T-helper 2 cell (primary cell): ENCODE results near the gene MRAS.
"Not testable (repeated sequence)": the region's sequence is repeated elsewhere in the genome, so short reads cannot be mapped to it uniquely, and the experiment has no call there.

ENCODE experiments used
- DNase-seq, 5 experiments: peaks; one replicate each; pipeline versions ENCODE4 v3.0.0 to v3.0.0-alpha.2; 2012 to 2022

Gene MRAS

GRCh38 chr3:138426754-138427153 is 78.4 kb downstream of the MRAS start:
- DNase-seq = not testable (repeated sequence)

- DNase-seq = no peak
These were observed 81.3 kb downstream of the MRAS start for GRCh38 chr3:138429665-138430064.

GRCh38 chr3:138432576-138433240 is 84.3 kb downstream of the MRAS start:
- no peak for DNase-seq

DNA sequence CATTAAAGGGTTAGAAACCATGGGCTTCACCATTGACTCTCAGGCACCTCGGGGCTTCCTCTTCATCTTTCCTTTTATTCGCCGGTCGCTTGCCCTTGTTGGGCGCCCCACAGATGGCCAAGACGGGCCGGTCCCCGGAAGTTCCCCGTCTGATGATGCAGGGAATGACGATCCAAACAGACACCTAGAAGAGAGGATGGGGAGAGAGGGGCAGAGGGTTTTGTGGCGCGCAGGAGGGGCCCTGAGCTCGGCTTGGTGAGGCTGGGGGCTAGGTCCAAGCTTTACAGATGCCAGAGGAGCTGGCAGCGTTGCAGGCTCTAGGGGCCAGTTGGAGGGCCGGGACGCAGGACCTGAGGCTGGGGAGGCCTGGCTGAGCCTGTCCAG is 85.5 kb downstream of the MRAS start:
- DNase-seq = no peak

DNA sequence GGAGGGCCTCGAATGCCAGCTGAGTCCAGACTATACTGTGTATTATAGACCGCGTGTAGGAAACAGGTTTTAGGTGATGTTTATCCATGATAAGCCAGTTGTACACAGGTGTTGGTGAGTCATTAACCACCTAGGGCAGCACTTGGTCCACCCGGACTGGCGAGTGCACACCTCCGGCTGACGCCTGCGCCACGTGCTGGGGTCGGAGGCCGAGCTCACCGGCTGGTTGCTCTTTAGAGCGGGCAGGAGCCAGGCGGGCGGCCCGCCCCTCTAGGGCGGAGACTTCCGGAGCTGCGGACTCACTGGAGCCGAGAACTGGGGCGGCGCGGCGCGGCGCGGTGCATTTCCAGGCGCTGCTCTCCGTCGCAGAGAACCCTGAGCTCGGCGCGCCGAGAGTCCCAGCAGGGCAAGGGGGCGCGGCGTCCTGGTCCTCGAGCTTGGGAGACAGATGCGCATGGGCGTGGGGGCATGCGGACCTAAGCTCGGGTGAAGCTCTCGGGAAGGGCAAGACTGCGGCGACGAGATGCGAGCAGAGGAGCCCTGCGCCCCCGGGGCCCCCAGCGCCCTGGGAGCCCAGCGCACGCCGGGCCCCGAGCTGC is 86.0 kb downstream of the MRAS start, which contains the start of gene ESYT3:
Gene ESYT3 (plus strand): TSS at position 341 of the 599 bp plus-strand sequence. CDS start 183 bp downstream, at position 524.
- DNase-seq = peak in 2 of 5 experiments; percentile 12 to 72

DNA sequence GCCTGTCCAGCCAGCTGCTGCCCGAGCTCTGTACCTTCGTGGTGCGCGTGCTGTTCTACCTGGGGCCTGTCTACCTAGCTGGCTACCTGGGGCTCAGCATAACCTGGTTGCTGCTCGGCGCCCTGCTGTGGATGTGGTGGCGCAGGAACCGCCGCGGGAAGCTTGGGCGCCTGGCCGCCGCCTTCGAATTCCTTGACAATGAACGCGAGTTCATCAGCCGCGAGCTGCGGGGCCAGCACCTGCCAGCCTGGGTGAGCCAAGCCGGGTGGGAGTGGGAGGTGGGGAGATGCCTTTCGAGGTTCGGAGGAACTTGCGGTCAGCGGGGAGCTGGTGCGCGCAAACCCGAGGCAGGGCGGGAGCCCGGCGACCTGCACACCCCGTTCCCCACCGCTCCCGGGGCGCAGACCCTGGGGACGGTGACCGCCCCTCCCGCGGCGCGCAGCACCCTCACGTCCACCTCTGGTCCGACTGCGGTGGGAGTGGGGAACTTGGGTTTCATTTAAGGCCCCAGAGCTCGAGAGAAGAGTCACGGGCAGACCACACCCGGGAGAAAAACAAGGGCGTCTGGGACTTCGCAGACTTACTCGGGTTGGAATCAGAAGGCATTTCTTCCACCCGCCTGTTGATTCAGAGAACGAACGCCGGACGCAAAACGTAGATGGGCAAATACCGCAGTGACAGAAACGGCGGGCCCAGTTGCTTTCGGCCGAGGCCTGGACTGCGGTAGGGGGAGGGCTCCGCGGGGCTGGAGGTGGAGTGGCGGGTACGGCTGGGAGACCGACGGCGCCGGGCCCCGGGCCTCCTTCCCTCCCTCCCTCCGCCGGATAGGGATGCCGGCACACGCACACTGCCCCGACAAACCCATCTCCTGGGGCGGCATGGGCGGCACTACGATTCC is 86.7 kb downstream of the MRAS start:
- peak in 1 of 5 experiments; percentile 16 for DNase-seq

- no peak for DNase-seq
These were observed 87.5 kb downstream of the MRAS start for GRCh38 chr3:138435840-138436239.

DNA sequence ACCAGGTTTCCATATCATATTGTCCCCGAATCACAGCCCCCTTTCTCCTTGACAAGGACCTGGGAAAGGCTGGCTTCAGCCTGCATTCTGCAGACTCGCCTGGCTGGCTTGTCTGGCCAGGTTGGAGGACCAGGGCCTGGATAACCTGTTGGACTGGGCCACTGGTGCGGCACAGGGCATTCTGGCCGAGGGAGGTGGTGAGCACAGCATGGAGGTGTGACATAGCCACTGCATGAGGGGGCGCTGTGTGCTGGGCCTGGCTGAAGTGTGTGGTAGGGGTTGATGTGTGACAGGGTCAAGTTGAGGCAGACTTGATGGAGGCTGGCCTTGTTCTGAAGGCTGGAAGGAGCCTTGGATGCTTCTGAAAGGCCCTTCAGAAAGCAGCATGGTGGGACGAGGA is 88.9 kb downstream of the MRAS start:
- DNase-seq = no peak

DNA sequence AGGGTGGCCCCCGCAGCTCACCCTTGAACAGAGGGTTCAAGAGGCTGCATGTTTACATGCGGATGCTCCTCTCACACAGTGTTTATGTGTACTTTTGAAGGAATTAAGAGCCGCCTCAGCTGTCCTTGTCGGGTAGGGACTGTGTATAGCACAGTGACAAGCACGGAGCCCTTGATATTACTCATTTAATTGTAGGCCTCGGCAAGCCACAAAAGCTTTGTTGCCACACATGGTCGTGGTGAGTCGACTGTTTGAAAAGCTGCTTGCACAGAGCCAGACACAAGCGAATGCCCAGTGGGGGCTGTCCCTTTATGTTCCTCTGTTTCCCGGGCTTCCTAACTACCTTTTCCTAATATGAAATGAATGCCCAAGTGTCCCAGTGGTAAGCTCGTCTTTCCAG is 90.5 kb downstream of the MRAS start:
- DNase-seq = no peak

DNA sequence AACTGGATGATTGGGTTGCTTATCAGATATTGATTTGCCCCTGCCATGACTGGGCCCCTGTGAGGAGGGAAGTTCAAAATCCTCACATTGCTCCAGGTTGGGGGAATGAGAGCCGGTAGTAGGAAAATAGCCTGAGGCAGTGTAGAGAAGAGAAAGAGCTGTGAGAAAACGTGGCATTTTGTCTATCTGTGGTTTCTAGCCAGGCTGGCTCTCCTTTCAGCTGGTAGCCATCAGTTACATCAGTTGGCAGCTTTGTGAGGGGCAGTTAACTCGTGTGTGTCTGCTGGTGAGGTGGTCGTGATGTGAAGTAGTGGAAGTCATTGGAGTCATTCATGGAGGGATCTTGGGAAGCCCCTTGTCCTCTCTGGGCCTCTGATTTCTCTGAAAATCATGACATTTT is 91.3 kb downstream of the MRAS start:
- DNase-seq = no peak

DNA sequence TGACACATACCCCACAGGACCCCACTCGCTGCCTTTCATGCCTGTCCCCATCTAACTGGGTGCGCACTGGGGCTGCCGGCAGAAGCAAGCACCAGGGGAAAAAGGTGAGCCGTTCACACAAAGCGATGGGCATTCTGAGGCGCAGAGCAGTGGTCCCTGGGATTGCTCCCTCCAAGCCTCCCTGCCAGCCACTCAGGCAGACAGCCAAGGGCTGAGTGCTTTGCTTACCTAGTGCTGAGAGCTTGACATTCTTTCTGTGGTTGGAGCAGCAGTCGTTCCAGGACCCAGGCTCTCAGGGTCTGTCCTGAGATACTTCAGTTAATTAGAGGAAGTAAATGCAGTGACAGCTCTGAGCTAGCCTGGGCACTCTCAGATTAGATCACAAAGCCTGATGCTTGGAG is 91.7 kb downstream of the MRAS start:
- no peak for DNase-seq

DNA sequence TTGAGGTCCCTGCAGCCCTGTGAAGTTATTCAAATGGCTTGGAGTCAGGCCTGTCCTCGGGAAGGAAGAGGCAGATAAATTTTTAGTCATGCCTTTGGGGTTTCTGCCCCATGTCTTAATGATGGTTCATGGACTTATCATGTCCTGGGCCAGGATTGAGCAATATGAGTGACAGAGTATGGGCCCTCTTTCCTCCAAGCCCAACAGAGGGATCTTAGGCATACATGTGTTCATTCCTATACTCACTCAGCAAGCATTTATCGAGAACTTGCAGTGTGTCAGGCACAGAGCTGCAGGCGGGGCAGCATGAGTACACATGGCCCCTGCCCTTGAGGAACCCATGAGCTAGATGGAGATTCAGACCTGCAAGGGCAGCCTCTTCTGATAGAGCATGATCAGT is 92.2 kb downstream of the MRAS start:
- no peak for DNase-seq

DNA sequence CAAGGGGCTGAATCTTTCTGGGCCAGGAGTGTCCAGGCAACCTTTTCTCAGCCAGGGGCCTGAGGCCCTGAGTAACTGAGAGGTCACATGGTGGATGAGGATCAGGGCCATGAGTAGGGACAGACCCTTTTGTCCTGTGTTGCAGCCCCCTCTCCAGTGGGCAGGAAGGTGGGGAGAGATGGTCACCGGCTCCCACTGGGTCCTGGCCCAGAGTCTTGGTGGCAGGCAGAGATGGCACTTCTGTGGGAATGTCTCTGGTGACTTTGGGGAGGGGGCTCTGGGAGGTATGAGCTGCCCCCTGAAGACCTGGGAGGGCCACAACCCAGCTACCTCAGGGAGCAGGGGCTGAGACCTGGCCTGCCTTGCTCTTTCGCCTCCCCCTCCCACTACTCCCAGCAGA is 92.9 kb downstream of the MRAS start:
- DNase-seq = no peak

DNA sequence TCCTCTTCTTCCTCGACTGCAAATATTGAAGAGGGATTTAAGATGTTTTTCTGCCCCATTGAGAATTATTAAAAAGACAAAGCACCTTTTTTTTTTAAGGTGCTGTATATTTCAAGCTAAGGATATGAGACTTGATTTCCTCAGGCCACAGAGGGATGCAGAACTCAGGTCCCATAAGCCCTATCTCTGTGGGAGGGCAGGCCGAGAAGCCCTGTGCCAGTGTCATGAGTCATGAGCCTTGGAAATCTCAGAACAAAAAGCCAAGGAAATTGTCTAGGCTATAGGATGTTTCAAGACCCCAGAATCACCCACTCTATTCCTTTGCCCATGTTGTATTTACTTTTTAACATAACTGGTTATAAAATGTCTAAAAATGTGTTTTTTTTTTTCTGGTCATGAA is 93.4 kb downstream of the MRAS start:
- DNase-seq = no peak

- no peak for DNase-seq
These were observed 94.1 kb downstream of the MRAS start for GRCh38 chr3:138442433-138442832.

DNA sequence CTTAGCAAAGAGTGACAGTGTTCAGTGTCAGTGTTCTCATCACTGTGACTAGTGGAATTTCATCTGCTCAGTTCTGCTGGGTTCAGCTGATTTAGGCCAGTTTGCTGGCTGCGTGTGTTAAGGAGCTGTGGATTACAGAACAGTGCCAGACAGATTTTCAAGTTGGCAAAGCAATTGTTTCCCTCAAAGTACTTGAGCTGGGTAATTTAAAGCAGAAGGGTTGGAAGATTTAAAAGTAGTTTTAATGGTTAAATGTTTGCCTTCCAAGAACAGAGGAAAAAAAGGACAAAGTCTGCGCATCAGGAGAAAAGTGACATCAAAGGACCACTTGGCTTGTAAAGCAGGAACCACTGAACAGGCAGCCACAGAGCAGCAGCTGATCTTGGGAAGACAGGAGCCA is 94.7 kb downstream of the MRAS start:
- no peak for DNase-seq

- no peak for DNase-seq
These were observed 95.4 kb downstream of the MRAS start for GRCh38 chr3:138443521-138444503.

DNA sequence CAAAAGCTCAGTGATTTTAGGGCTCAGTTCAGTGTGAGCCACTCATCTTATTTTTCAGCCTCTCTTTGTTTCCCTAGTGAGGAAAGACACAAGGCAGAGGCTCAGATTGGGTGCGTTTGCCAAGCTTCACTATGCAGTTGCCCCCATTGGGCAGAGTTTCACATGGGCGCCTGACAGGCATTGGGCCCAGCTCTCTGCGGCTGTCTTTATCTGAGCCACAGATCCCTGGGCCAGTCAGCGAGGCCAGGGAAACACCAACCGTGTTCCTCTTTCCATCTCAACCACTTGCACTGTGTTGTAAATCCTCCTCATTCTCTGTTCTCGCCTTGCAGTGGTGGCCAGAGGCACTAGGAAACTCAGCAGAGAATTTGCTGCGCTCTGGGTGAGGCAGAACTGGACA is 96.9 kb downstream of the MRAS start:
- no peak for DNase-seq

GRCh38 chr3:138445654-138446053 is 97.3 kb downstream of the MRAS start:
- DNase-seq = no peak

GRCh38 chr3:138448631-138449030 is 100.3 kb downstream of the MRAS start:
- DNase-seq = no peak

GRCh38 chr3:138449490-138449889 is 101.1 kb downstream of the MRAS start:
- no peak for DNase-seq

DNA sequence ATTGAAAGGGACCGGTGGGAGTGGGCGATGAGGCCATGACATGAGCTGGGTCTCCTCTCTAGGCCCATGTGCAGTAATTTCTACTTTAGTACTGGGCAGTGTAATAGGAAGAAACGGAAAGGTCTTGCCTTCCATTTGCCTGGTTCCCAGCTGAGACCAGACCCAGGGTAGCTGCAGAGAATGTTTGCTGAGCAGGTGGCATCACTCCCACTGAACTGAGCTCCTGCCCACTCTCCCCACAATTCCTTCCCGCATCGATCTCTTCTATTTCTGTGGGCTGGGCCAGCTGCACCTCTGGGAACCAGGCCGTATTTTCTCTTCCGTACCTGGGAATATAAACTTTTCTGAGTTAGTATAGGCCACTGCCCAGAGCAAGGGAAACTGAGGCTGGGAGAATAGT is 101.8 kb downstream of the MRAS start:
- no peak for DNase-seq
